HepG2 (cell line): Measurements from ENCODE around the gene TTLL4. TPM values are rescaled to one million over a fixed set of nuclear protein-coding genes. Genes with fewer than 3 reads are reported as not detected.
"Not testable (repeated sequence)": the region's sequence is repeated elsewhere in the genome, so short reads cannot be mapped to it uniquely, and the experiment has no call there.

ENCODE experiments used
- ASH2L ChIP-seq: fragments of 300-600, 200-600 bp; sonication (generic); IDR thresholded peaks from 2 replicates; pipeline ENCODE4 v1.7.0; 2017; ENCODE audit warnings: low read depth, mild to moderate bottlenecking, moderate library complexity, mixed read lengths, low read length; ENCODE audit not compliant: insufficient read length
- BCL6 ChIP-seq: IDR thresholded peaks from 2 replicates; pipeline ENCODE4 v1.6.1; 2016; ENCODE audit warnings: missing genetic modification reagents, missing compliant biosample characterization
- CEBPG ChIP-seq: IDR thresholded peaks from 2 replicates; pipeline ENCODE4 v1.6.1; 2016
- ELF3 ChIP-seq: IDR thresholded peaks from 2 replicates; pipeline ENCODE4 v1.6.1; 2016; ENCODE audit warnings: missing genetic modification reagents, missing compliant biosample characterization
- ERF ChIP-seq: IDR thresholded peaks from 2 replicates; pipeline ENCODE4 v1.6.1; 2018; ENCODE audit warnings: missing biosample characterization, missing genetic modification reagents
- FOSL2 ChIP-seq: sonication (generic); formaldehyde crosslinking; IDR thresholded peaks from 2 replicates; pipeline ENCODE4 v1.4.0; 2020; ENCODE audit warnings: missing genetic modification reagents
- GABPA ChIP-seq, 2 experiments: IDR thresholded peaks; 2 replicates each; pipeline ENCODE4 v1.6.1; 2011 to 2016; ENCODE audit warnings: low read depth in 2 of 2, low read length in 1 of 2, missing biosample characterization in 1 of 2, missing genetic modification characterization in 1 of 2
- GATAD2A ChIP-seq: IDR thresholded peaks from 2 replicates; pipeline ENCODE4 v1.6.1; 2016
- HDAC2 ChIP-seq: sonication (generic); formaldehyde crosslinking; IDR thresholded peaks from 2 replicates; pipeline ENCODE4 v1.4.0; 2020; ENCODE audit warnings: missing genetic modification reagents
- KMT2B ChIP-seq: IDR thresholded peaks from 2 replicates; pipeline ENCODE4 v1.6.1; 2016; ENCODE audit warnings: missing genetic modification reagents, missing compliant biosample characterization
- MIXL1 ChIP-seq: IDR thresholded peaks from 2 replicates; pipeline ENCODE4 v1.6.1; 2016
- PPARG ChIP-seq: conservative IDR thresholded peaks from 2 replicates; pipeline ENCODE4 v1.6.1; 2016; ENCODE audit warnings: missing biosample characterization, missing genetic modification reagents
- RAD21 ChIP-seq: fragments of 450-650 bp; formaldehyde crosslinking; IDR thresholded peaks from 2 replicates; pipeline ENCODE4 v1.5.0; 2020; ENCODE audit warnings: mild to moderate bottlenecking
- RCOR2 ChIP-seq: IDR thresholded peaks from 2 replicates; pipeline ENCODE4 v1.6.1; 2016; ENCODE audit warnings: missing biosample characterization, missing genetic modification reagents
- RFXANK ChIP-seq: IDR thresholded peaks from 2 replicates; pipeline ENCODE4 v1.6.1; 2016
- SAP130 ChIP-seq: IDR thresholded peaks from 2 replicates; pipeline ENCODE4 v1.6.1; 2016; ENCODE audit warnings: low read depth
- SP5 ChIP-seq: IDR thresholded peaks from 2 replicates; pipeline ENCODE4 v1.6.1; 2016; ENCODE audit warnings: low read depth, borderline replicate concordance
- STAG1 ChIP-seq: sonication (generic); formaldehyde crosslinking; IDR thresholded peaks from 2 replicates; pipeline ENCODE4 v1.4.0; 2020; ENCODE audit warnings: missing genetic modification reagents
- THAP11 ChIP-seq: IDR thresholded peaks from 2 replicates; pipeline ENCODE4 v1.6.1; 2016; ENCODE audit warnings: missing biosample characterization, missing genetic modification reagents
- ZNF614 ChIP-seq: IDR thresholded peaks from 2 replicates; pipeline ENCODE4 v1.6.1; 2018; ENCODE audit warnings: missing biosample characterization, missing genetic modification reagents, inconsistent platforms, borderline replicate concordance
- ZNF644 ChIP-seq: IDR thresholded peaks from 2 replicates; pipeline ENCODE4 v1.6.1; 2016; ENCODE audit warnings: low read depth
- polyA plus RNA-seq, 8 experiments: library from polyadenylated mRNA; depleted of rRNA in 3 of 8; stranded (reverse) in 7 of 8; unstranded in 1 of 8; fragments of >200 nt; fragmentation: Illumina TruSeq in 4 of 8; extraction: Trizol in 4 of 8; gene quantifications; 2 replicates each; pipeline versions ENCODE4 v1.2.1 to v1.2.3, GENCODE V29; 2011 to 2016; ENCODE audit warnings: low read depth in 4 of 8, missing spikeins in 1 of 8, mixed read lengths in 1 of 8; ENCODE audit not compliant: insufficient read depth in 1 of 8
- total RNA-seq, 5 experiments: library from RNA; depleted of rRNA; stranded (reverse); fragments of >200 nt; fragmentation: Illumina TruSeq; extraction: Trizol; gene quantifications; 2 replicates each; pipeline ENCODE4 v1.2.3, GENCODE V29; 2016; ENCODE audit warnings: low read depth in 1 of 5
- TF ChIP-seq, protein P1 (sequence below): IDR thresholded peaks from 2 replicates; pipeline ENCODE4 v1.6.1; 2012; ENCODE audit warnings: inconsistent platforms
- TF ChIP-seq, protein P2 (sequence below): sonication (generic); formaldehyde crosslinking; IDR thresholded peaks from 2 replicates; pipeline ENCODE4 v1.5.0; 2020; ENCODE audit warnings: mild to moderate bottlenecking, missing genetic modification reagents, moderate library complexity
- TF ChIP-seq, protein P3 (sequence below): IDR thresholded peaks from 2 replicates; pipeline ENCODE4 v1.6.1; 2018; ENCODE audit warnings: missing genetic modification reagents
- TF ChIP-seq, protein P4 (sequence below): IDR thresholded peaks from 2 replicates; pipeline ENCODE4 v1.6.1; 2016; ENCODE audit warnings: low read depth
- TF ChIP-seq, protein P5 (sequence below): IDR thresholded peaks from 2 replicates; pipeline ENCODE4 v1.6.1; 2018; ENCODE audit warnings: missing genetic modification reagents, mild to moderate bottlenecking, missing compliant biosample characterization

The TTLL4 gene
- total and polyA plus RNA-seq, 2 of the 13 experiments (the other 11 are each of a cell fraction or from before 2014, with no cell fraction given), result 77.5 to 84.6 TPM

DNA sequence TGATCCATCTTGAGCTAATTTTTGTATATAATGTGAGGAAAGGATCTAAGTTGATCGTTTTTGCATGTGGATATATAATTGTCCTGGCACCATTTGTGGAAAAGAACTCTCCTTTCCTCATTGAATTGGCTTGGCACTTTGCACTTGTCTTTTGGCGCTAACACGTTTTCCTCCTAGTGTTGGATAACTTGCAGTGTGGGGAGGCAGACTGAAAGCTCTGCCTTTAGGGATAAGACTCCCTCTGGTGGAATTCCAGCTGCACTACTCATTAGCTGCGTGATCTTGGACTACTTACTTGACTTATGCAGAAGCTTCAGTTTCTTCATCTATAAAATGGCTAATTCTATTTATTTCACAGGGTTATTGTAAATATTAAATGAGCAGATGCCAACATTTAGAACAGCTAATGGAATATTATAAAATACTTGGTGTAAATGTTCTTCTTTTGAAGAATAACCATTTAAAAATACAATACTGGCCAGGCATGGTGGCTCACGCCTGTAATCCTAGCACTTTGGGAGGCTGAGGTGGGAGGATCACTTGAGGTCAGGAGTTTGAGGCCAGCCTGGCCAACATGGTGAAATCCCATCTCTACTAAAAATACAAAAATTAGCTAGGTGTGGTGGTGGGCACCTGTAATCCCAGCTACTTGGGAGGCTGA, 23.1 kb upstream of the TTLL4 start (continued):
- TF ChIP-seq GATAD2A (CRISPR knock-in tag), result peak; percentile 62
- 0 out of 2 replicates have a peak, but pooled peaks have one; percentile 25 for TF ChIP-seq FOSL2 (CRISPR knock-in tag)
- 0 out of 2 replicates have a peak, but pooled peaks have one; percentile 54 for TF ChIP-seq RCOR2 (CRISPR knock-in tag)
- TF ChIP-seq CEBPG (CRISPR knock-in tag), result peak; percentile 57; the same call in 1 of the 2 replicates
- TF ChIP-seq, protein P1, sequence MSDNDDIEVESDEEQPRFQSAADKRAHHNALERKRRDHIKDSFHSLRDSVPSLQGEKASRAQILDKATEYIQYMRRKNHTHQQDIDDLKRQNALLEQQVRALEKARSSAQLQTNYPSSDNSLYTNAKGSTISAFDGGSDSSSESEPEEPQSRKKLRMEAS, result peak; percentile 43; the same call in 1 of the 2 replicates
- 0 out of 2 replicates have a peak, but pooled peaks have one; percentile 24 for TF ChIP-seq SP5 (CRISPR knock-in tag)
- 0 out of 2 replicates have a peak, but pooled peaks have one; percentile 49 for TF ChIP-seq ZNF644 (CRISPR knock-in tag)
- peak; percentile 34; the same call in 1 of the 2 replicates for TF ChIP-seq HDAC2 (CRISPR knock-in tag)
- not testable (repeated sequence) for TF ChIP-seq GABPA (IDR thresholded peaks at IDR 0.05; ENCODE audit: low read depth, low read length)
- TF ChIP-seq GABPA (CRISPR knock-in tag; IDR thresholded peaks at IDR 0.05; ENCODE audit: low read depth), result 0 out of 2 replicates have a peak, but pooled peaks have one; percentile 43
- TF ChIP-seq, protein P2, sequence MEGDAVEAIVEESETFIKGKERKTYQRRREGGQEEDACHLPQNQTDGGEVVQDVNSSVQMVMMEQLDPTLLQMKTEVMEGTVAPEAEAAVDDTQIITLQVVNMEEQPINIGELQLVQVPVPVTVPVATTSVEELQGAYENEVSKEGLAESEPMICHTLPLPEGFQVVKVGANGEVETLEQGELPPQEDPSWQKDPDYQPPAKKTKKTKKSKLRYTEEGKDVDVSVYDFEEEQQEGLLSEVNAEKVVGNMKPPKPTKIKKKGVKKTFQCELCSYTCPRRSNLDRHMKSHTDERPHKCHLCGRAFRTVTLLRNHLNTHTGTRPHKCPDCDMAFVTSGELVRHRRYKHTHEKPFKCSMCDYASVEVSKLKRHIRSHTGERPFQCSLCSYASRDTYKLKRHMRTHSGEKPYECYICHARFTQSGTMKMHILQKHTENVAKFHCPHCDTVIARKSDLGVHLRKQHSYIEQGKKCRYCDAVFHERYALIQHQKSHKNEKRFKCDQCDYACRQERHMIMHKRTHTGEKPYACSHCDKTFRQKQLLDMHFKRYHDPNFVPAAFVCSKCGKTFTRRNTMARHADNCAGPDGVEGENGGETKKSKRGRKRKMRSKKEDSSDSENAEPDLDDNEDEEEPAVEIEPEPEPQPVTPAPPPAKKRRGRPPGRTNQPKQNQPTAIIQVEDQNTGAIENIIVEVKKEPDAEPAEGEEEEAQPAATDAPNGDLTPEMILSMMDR (CRISPR knock-in tag), result peak; percentile 87
- TF ChIP-seq THAP11 (CRISPR knock-in tag), result peak; percentile 56; the same call in 1 of the 2 replicates
- 0 out of 2 replicates have a peak, but pooled peaks have one; percentile 31 for TF ChIP-seq RFXANK (CRISPR knock-in tag)
- 0 out of 2 replicates have a peak, but pooled peaks have one; percentile 51 for TF ChIP-seq ZNF614 (CRISPR knock-in tag)
- TF ChIP-seq STAG1 (CRISPR knock-in tag), result peak; percentile 90
- peak; percentile 93 for TF ChIP-seq MIXL1 (CRISPR knock-in tag)
- peak; percentile 57 for TF ChIP-seq ASH2L
- TF ChIP-seq, protein P3, sequence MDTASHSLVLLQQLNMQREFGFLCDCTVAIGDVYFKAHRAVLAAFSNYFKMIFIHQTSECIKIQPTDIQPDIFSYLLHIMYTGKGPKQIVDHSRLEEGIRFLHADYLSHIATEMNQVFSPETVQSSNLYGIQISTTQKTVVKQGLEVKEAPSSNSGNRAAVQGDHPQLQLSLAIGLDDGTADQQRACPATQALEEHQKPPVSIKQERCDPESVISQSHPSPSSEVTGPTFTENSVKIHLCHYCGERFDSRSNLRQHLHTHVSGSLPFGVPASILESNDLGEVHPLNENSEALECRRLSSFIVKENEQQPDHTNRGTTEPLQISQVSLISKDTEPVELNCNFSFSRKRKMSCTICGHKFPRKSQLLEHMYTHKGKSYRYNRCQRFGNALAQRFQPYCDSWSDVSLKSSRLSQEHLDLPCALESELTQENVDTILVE, result 0 out of 2 replicates have a peak, but pooled peaks have one; percentile 28
- TF ChIP-seq BCL6 (CRISPR knock-in tag), result 0 out of 2 replicates have a peak, but pooled peaks have one; percentile 8
- TF ChIP-seq, protein P4, sequence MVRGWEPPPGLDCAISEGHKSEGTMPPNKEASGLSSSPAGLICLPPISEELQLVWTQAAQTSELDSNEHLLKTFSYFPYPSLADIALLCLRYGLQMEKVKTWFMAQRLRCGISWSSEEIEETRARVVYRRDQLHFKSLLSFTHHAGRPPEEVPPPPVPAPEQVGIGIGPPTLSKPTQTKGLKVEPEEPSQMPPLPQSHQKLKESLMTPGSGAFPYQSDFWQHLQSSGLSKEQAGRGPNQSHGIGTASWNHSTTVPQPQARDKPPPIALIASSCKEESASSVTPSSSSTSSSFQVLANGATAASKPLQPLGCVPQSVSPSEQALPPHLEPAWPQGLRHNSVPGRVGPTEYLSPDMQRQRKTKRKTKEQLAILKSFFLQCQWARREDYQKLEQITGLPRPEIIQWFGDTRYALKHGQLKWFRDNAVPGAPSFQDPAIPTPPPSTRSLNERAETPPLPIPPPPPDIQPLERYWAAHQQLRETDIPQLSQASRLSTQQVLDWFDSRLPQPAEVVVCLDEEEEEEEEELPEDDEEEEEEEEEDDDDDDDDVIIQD (CRISPR knock-in tag), result peak; percentile 57; the same call in 1 of the 2 replicates
- TF ChIP-seq, protein P5, sequence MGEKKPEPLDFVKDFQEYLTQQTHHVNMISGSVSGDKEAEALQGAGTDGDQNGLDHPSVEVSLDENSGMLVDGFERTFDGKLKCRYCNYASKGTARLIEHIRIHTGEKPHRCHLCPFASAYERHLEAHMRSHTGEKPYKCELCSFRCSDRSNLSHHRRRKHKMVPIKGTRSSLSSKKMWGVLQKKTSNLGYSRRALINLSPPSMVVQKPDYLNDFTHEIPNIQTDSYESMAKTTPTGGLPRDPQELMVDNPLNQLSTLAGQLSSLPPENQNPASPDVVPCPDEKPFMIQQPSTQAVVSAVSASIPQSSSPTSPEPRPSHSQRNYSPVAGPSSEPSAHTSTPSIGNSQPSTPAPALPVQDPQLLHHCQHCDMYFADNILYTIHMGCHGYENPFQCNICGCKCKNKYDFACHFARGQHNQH (CRISPR knock-in tag), result 0 out of 2 replicates have a peak, but pooled peaks have one; percentile 25
- TF ChIP-seq ELF3 (CRISPR knock-in tag), result peak; percentile 72
- peak; percentile 55; the same call in 1 of the 2 replicates for TF ChIP-seq SAP130
- 0 out of 2 replicates have a peak, but pooled peaks have one; percentile 67 for TF ChIP-seq ERF
- TF ChIP-seq PPARG (CRISPR knock-in tag), result 0 out of 2 replicates have a peak, but pooled peaks have one; percentile 23
- 0 out of 2 replicates have a peak, but pooled peaks have one; percentile 31 for TF ChIP-seq KMT2B (CRISPR knock-in tag)
- TF ChIP-seq RAD21 (CRISPR knock-in tag), result peak; percentile 84
